Right atrium auricular region (tissue), 2 donors: ENCODE data around the gene KIF6. TPM values are rescaled to one million over a fixed set of nuclear protein-coding genes. Genes with fewer than 3 reads are reported as not detected.

ENCODE experiments used
- DNase-seq: peaks from one replicate; pipeline ENCODE4 v3.0.0-alpha.2; 2019; ENCODE audit warnings: low spot score
- H3K27ac ChIP-seq, 2 donors: fragments of 200-600 bp; sonication (generic); 1 replicate in 1 of 2; 2 replicates in 1 of 2; pipeline ENCODE4 v1.5.1; 2016 to 2019
- H3K27me3 ChIP-seq, 2 donors: fragments of 200-600 bp; sonication (generic); one replicate each; pipeline versions ENCODE4 v1.5.1 to v1.6.0; 2017 to 2019
- H3K36me3 ChIP-seq: fragments of 200-600 bp; sonication (generic); one replicate; pipeline ENCODE4 v1.5.1; 2016
- H3K4me1 ChIP-seq, 2 donors: fragments of 200-600 bp; sonication (generic); one replicate each; pipeline versions ENCODE4 v1.5.1 to v1.6.0; 2017 to 2019
- H3K4me3 ChIP-seq, 2 donors: fragments of 200-600 bp; sonication (generic); 1 replicate in 1 of 2; 2 replicates in 1 of 2; pipeline ENCODE4 v1.5.1; 2017 to 2019; ENCODE audit warnings: mild to moderate bottlenecking in 1 of 2, moderate library complexity in 1 of 2
- H3K9me3 ChIP-seq, 2 donors: fragments of 200-600 bp; sonication (generic); one replicate each; pipeline ENCODE4 v1.5.1; 2019
- CTCF ChIP-seq, 2 donors: fragments of 200-600 bp; sonication (generic); IDR thresholded peaks; one replicate each; pipeline ENCODE4 v1.5.1; 2019; ENCODE audit warnings: antibody characterized with exemption in 2 of 2
- total RNA-seq, 2 donors: library from RNA; depleted of rRNA; stranded (reverse); fragments of >200 nt; gene quantifications; one replicate each; pipeline ENCODE4 v1.1.0, GENCODE V29; 2016

The KIF6 gene
- total RNA-seq, 2 donors from 2014 or later, result not detected

GRCh38 chr6:39333644-39334438 lies 391.4 kb downstream of the KIF6 start:
- no peak overlapping the region for H3K27ac ChIP-seq
- H3K27me3 ChIP-seq, result no peaks in the 10 kb centered on the region
- no peak for DNase-seq
- H3K9me3 ChIP-seq, result no peaks in the 10 kb centered on the region
- H3K4me1 ChIP-seq, result no peaks in the 10 kb centered on the region
- TF ChIP-seq CTCF (IDR thresholded peaks at IDR 0.05), result no peak
- no peak overlapping the region for H3K4me3 ChIP-seq
- no peaks in the 10 kb centered on the region for H3K36me3 ChIP-seq

- no peaks in the 10 kb centered on the region for H3K36me3 ChIP-seq
- TF ChIP-seq CTCF (IDR thresholded peaks at IDR 0.05), result no peak
- H3K27ac ChIP-seq, result no peak overlapping the region
- H3K27me3 ChIP-seq, result no peaks in the 10 kb centered on the region
- no peak overlapping the region for H3K4me3 ChIP-seq
- no peaks in the 10 kb centered on the region for H3K9me3 ChIP-seq
- H3K4me1 ChIP-seq, result no peaks in the 10 kb centered on the region
- DNase-seq, result no peak
Measured at GRCh38 chr6:39330476-39330875, 394.7 kb downstream of the KIF6 start.

- Histone ChIP-seq H3K4me3 (no peak overlapping the region), H3K27ac (no peak overlapping the region), H3K9me3 (no peaks in the 10 kb centered on the region), H3K4me1 (no peaks in the 10 kb centered on the region), H3K27me3 (no peaks in the 10 kb centered on the region), H3K36me3 (no peaks in the 10 kb centered on the region)
- TF ChIP-seq CTCF (IDR thresholded peaks at IDR 0.05), result no peak
- DNase-seq, result no peak
Measured at GRCh38 chr6:39330057-39330456, 395.2 kb downstream of the KIF6 start.

- no peak overlapping the region for H3K27ac ChIP-seq
- no peak overlapping the region for H3K4me3 ChIP-seq
- H3K9me3 ChIP-seq, result no peaks in the 10 kb centered on the region
- no peak for DNase-seq
- no peaks in the 10 kb centered on the region for H3K4me1 ChIP-seq
- no peaks in the 10 kb centered on the region for H3K27me3 ChIP-seq
- no peak for TF ChIP-seq CTCF (IDR thresholded peaks at IDR 0.05)
- no peaks in the 10 kb centered on the region for H3K36me3 ChIP-seq
Measured at GRCh38 chr6:39328066-39328465, 397.1 kb downstream of the KIF6 start.

- no peaks in the 10 kb centered on the region for H3K9me3 ChIP-seq
- DNase-seq, result no peak
- H3K36me3 ChIP-seq, result no peaks in the 10 kb centered on the region
- H3K4me1 ChIP-seq, result no peaks in the 10 kb centered on the region
- H3K27me3 ChIP-seq, result no peaks in the 10 kb centered on the region
- no peak overlapping the region for H3K27ac ChIP-seq
- TF ChIP-seq CTCF (IDR thresholded peaks at IDR 0.05), result no peak
- no peak overlapping the region for H3K4me3 ChIP-seq
Measured at GRCh38 chr6:39327507-39327906, 397.7 kb downstream of the KIF6 start.
